PC-9 (cell line): Measurements from ENCODE around the gene GMDS.

Source experiments
- EZH2 ChIP-seq: fragments of 200-600 bp; sonication (generic); IDR thresholded peaks from 2 replicates; pipeline ENCODE4 v1.8.0; 2017; ENCODE audit warnings: antibody characterized with exemption, low read depth
- TF ChIP-seq, protein P1 (sequence below): fragments of 200-600 bp; sonication (generic); conservative IDR thresholded peaks from 2 replicates; pipeline ENCODE4 v1.6.1; 2017; ENCODE audit warnings: mixed run types, antibody characterized with exemption, mild to moderate bottlenecking, moderate library complexity

GRCh38 chr6:2000962-2001361 lies 244.4 kb downstream of the GMDS start:
- TF ChIP-seq EZH2 = no peak
- TF ChIP-seq, protein P1, sequence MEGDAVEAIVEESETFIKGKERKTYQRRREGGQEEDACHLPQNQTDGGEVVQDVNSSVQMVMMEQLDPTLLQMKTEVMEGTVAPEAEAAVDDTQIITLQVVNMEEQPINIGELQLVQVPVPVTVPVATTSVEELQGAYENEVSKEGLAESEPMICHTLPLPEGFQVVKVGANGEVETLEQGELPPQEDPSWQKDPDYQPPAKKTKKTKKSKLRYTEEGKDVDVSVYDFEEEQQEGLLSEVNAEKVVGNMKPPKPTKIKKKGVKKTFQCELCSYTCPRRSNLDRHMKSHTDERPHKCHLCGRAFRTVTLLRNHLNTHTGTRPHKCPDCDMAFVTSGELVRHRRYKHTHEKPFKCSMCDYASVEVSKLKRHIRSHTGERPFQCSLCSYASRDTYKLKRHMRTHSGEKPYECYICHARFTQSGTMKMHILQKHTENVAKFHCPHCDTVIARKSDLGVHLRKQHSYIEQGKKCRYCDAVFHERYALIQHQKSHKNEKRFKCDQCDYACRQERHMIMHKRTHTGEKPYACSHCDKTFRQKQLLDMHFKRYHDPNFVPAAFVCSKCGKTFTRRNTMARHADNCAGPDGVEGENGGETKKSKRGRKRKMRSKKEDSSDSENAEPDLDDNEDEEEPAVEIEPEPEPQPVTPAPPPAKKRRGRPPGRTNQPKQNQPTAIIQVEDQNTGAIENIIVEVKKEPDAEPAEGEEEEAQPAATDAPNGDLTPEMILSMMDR = no peak
